Activated T-helper 2 cell treated with anti-CD3 and anti-CD28 coated beads, Interferon-gamma antibody, Interleukin-2, Interleukin-4, amounts not matched to agents 10 μg/mL and 5 μg/mL and 100 μg/mL, durations not matched to agents 14 hours and 24 hours and 36 hours (primary cell): ENCODE results near the gene ATF7. TPM values are rescaled to one million over a fixed set of nuclear protein-coding genes. Genes with fewer than 3 reads are reported as not detected.

Experiments used
- DNase-seq: peaks from one replicate; pipeline ENCODE4 v3.0.0; 2021; ENCODE audit warnings: low spot score
- H3K27ac Mint-ChIP-seq: one replicate; pipeline ENCODE4 v1.8.0; 2021; ENCODE audit warnings: mixed read lengths
- H3K27me3 Mint-ChIP-seq: one replicate; pipeline ENCODE4 v1.8.0; 2021; ENCODE audit warnings: low read depth, mixed read lengths
- H3K36me3 Mint-ChIP-seq: one replicate; pipeline ENCODE4 v1.8.0; 2021; ENCODE audit warnings: low read depth, mixed read lengths
- H3K4me1 Mint-ChIP-seq: one replicate; pipeline ENCODE4 v1.8.0; 2021; ENCODE audit warnings: low read depth, mixed read lengths
- H3K4me3 Mint-ChIP-seq: one replicate; pipeline ENCODE4 v1.8.0; 2021; ENCODE audit warnings: low read depth, mild to moderate bottlenecking, moderate library complexity, mixed read lengths
- H3K9me3 Mint-ChIP-seq: one replicate; pipeline ENCODE4 v1.8.0; 2021; ENCODE audit warnings: mixed read lengths
- intact Hi-C: fragments of 100-400 bp; cut with micrococcal nuclease; formaldehyde crosslinking; loops from one replicate; pipeline ENCODE4 v1.15.1; 2023
- total RNA-seq: library from RNA; stranded (reverse); gene quantifications from 2 replicates; pipeline ENCODE4 v1.2.3, GENCODE V29; 2022

The ATF7 gene
- total RNA-seq, 1 donor from 2014 or later, result 32.0 TPM

- Mint-ChIP-seq H3K27ac (no peak overlapping the region), H3K4me1 (peaks cover 15% of the 10 kb centered on the region), H3K9me3 (no peaks in the 10 kb centered on the region), H3K27me3 (no peaks in the 10 kb centered on the region), H3K36me3 (peaks cover 18% of the 10 kb centered on the region), H3K4me3 (no peak overlapping the region)
- no peak for DNase-seq
- intact Hi-C loops, result loop anchor here (10.0 kb wide), 1 partner anchor 300 kb away; the partner anchor contains the start of gene ITGB7
Measured at GRCh38 chr12:53505086-53505485, 121.1 kb downstream of the ATF7 start.

- Mint-ChIP-seq H3K4me3 (peak overlapping the region; percentile 26), H3K36me3 (peaks cover 18% of the 10 kb centered on the region), H3K4me1 (peaks cover 18% of the 10 kb centered on the region), H3K27me3 (no peaks in the 10 kb centered on the region), H3K27ac (no peak overlapping the region), H3K9me3 (no peaks in the 10 kb centered on the region)
- intact Hi-C loops, result loop anchor here (10.0 kb wide), 1 partner anchor 299 kb away; the partner anchor contains the start of gene ITGB7
- DNase-seq, result no peak
Measured at GRCh38 chr12:53504004-53504920, 121.9 kb downstream of the ATF7 start.

- Mint-ChIP-seq H3K4me3 (peak overlapping the region; percentile 26), H3K27me3 (no peaks in the 10 kb centered on the region), H3K36me3 (peaks cover 15% of the 10 kb centered on the region), H3K4me1 (peaks cover 21% of the 10 kb centered on the region), H3K27ac (no peak overlapping the region), H3K9me3 (no peaks in the 10 kb centered on the region)
- DNase-seq, result no peak
- intact Hi-C loops, result loop anchor here (10.0 kb wide), 1 partner anchor 298 kb away; the partner anchor contains the start of gene ITGB7
Measured at GRCh38 chr12:53502983-53503728, 123.0 kb downstream of the ATF7 start.

GRCh38 chr12:53502331-53502730 lies 123.9 kb downstream of the ATF7 start:
- Mint-ChIP-seq H3K4me3 (peak overlapping the region; percentile 90), H3K9me3 (no peaks in the 10 kb centered on the region), H3K27me3 (no peaks in the 10 kb centered on the region), H3K36me3 (peaks cover 15% of the 10 kb centered on the region), H3K27ac (peak overlapping the region; percentile 98), H3K4me1 (peaks cover 27% of the 10 kb centered on the region)
- intact Hi-C loops, result loop anchor here (10.0 kb wide), 1 partner anchor 298 kb away; the partner anchor contains the start of gene ITGB7
- no peak for DNase-seq

- Mint-ChIP-seq H3K27me3 (no peaks in the 10 kb centered on the region), H3K4me3 (peak overlapping the region; percentile 90), H3K9me3 (no peaks in the 10 kb centered on the region), H3K4me1 (peaks cover 27% of the 10 kb centered on the region), H3K27ac (peak overlapping the region; percentile 98), H3K36me3 (peaks cover 15% of the 10 kb centered on the region)
- no peak for DNase-seq
- intact Hi-C loops, result loop anchor here (1.0 to 10.0 kb wide), 8 partner anchors 8 to 297 kb away; partner anchors contain the start of genes AAAS, ATF7, ATP5MC2 and ITGB7
Measured at GRCh38 chr12:53501615-53502181, 124.5 kb downstream of the ATF7 start.

- intact Hi-C loops, result loop anchor here (1.0 to 10.0 kb wide), 8 partner anchors 8 to 296 kb away; partner anchors contain the start of genes AAAS, ATF7, ATP5MC2 and ITGB7
- DNase-seq, result peak; percentile 94
- Mint-ChIP-seq H3K27ac (peak within 1 kb of the TSS; percentile 98), H3K36me3 (peaks cover 15% of the 10 kb centered on the region), H3K4me1 (peaks cover 27% of the 10 kb centered on the region), H3K4me3 (peak within 1 kb of the TSS; percentile 90), H3K9me3 (no peaks in the 10 kb centered on the region), H3K27me3 (no peaks in the 10 kb centered on the region)
Measured at GRCh38 chr12:53500776-53501614, 125.2 kb downstream of the ATF7 start, which contains the start of gene TARBP2. Gene TARBP2, plus strand, starts transcription at chr12:53501283. Its CDS starts 126 bp downstream, at chr12:53501409.

- peak overlapping the region; percentile 98 for H3K27ac Mint-ChIP-seq
- H3K27me3 Mint-ChIP-seq, result no peaks in the 10 kb centered on the region
- peaks cover 27% of the 10 kb centered on the region for H3K4me1 Mint-ChIP-seq
- peak overlapping the region; percentile 90 for H3K4me3 Mint-ChIP-seq
- peak; percentile 32 for DNase-seq
- no peaks in the 10 kb centered on the region for H3K9me3 Mint-ChIP-seq
- H3K36me3 Mint-ChIP-seq, result peaks cover 9% of the 10 kb centered on the region
- intact Hi-C loops, result loop anchor here (2.0 to 10.0 kb wide), 2 partner anchors 119 to 295 kb away; partner anchors contain the start of genes ITGB7 and SP1
Measured at GRCh38 chr12:53500142-53500775, 125.9 kb downstream of the ATF7 start.

- Mint-ChIP-seq H3K36me3 (peaks cover 4% of the 10 kb centered on the region), H3K27me3 (no peaks in the 10 kb centered on the region), H3K27ac (peak within 1 kb of the TSS; percentile 98), H3K4me1 (peaks cover 27% of the 10 kb centered on the region), H3K9me3 (no peaks in the 10 kb centered on the region), H3K4me3 (peak within 1 kb of the TSS; percentile 90)
- intact Hi-C loops, result loop anchor here (2.0 to 10.0 kb wide), 2 partner anchors 119 to 295 kb away; partner anchors contain the start of genes ITGB7 and SP1
- DNase-seq, result peak; percentile 66
Measured at GRCh38 chr12:53499266-53500141, 126.7 kb downstream of the ATF7 start, which contains the start of gene MAP3K12. Gene MAP3K12, minus strand, starts transcription at chr12:53499458. Its CDS starts 12,067 bp downstream, at chr12:53487391.

- intact Hi-C loops, result no loop called here
- Mint-ChIP-seq H3K4me1 (peaks cover 35% of the 10 kb centered on the region), H3K36me3 (peaks cover 3% of the 10 kb centered on the region), H3K9me3 (no peaks in the 10 kb centered on the region), H3K27ac (peak overlapping the region; percentile 80), H3K4me3 (peak overlapping the region; percentile 90), H3K27me3 (no peaks in the 10 kb centered on the region)
- no peak for DNase-seq
Measured at GRCh38 chr12:53498235-53498630, 127.9 kb downstream of the ATF7 start.

GRCh38 chr12:53497461-53497860 lies 128.7 kb downstream of the ATF7 start:
- Mint-ChIP-seq H3K27me3 (no peaks in the 10 kb centered on the region), H3K9me3 (no peaks in the 10 kb centered on the region), H3K4me1 (peaks cover 38% of the 10 kb centered on the region), H3K36me3 (peaks cover 3% of the 10 kb centered on the region), H3K4me3 (peak overlapping the region; percentile 1), H3K27ac (no peak overlapping the region)
- intact Hi-C loops, result no loop called here
- no peak for DNase-seq
